ENCODE results near the gene FLAD1. TPM values are rescaled to one million over a fixed set of nuclear protein-coding genes. Genes with fewer than 3 reads are reported as not detected.

The FLAD1 gene
- polyA plus RNA-seq, 1 experiment = 21.1 TPM

GRCh38 chr1:155022136-155022926, 39.2 kb downstream of the FLAD1 start:
- DNase-seq (ENCODE audit: low read depth, low spot score) = no peak
- peaks cover 5% of the 10 kb centered on the region for H3K27me3 ChIP-seq (ENCODE audit: control insufficient read depth, insufficient read depth, low read length)
- H3K27ac ChIP-seq (ENCODE audit: low read depth, low read length) = no peak overlapping the region
- TF ChIP-seq CTCF (IDR thresholded peaks at IDR 0.05; ENCODE audit: low read depth, low read length) = no peak
- ChIA-PET CTCF (interaction anchor here (0.9 to 1.4 kb wide), 4 partner anchors 10 to 39 kb away, joined by 3 to 6 read pairs (median 4); no protein-coding TSS in a partner anchor), POLR2A (interaction anchor here (0.6 kb wide), 1 partner anchor 18 kb away, joined by 3 read pairs; no protein-coding TSS in a partner anchor)
- H3K9me3 ChIP-seq (ENCODE audit: control insufficient read depth, insufficient read depth, low read length) = no peaks in the 10 kb centered on the region
- H3K4me3 ChIP-seq (ENCODE audit: low read depth, low read length) = no peak overlapping the region

- H3K27ac ChIP-seq (ENCODE audit: low read depth, low read length) = no peak overlapping the region
- H3K9me3 ChIP-seq (ENCODE audit: control insufficient read depth, insufficient read depth, low read length) = no peaks in the 10 kb centered on the region
- ChIA-PET CTCF (interaction anchor here (0.9 to 1.4 kb wide), 3 partner anchors 10 to 39 kb away, joined by 3 to 6 read pairs (median 4); no protein-coding TSS in a partner anchor), POLR2A (interaction anchor here (0.6 kb wide), 1 partner anchor 18 kb away, joined by 3 read pairs; no protein-coding TSS in a partner anchor)
- DNase-seq (ENCODE audit: low read depth, low spot score) = no peak
- no peak for TF ChIP-seq CTCF (IDR thresholded peaks at IDR 0.05; ENCODE audit: low read depth, low read length)
- H3K4me3 ChIP-seq (ENCODE audit: low read depth, low read length) = no peak overlapping the region
- peaks cover 5% of the 10 kb centered on the region for H3K27me3 ChIP-seq (ENCODE audit: control insufficient read depth, insufficient read depth, low read length)
These were observed 39.7 kb downstream of the FLAD1 start for GRCh38 chr1:155022927-155023236.

- no peaks in the 10 kb centered on the region for H3K9me3 ChIP-seq (ENCODE audit: control insufficient read depth, insufficient read depth, low read length)
- H3K4me3 ChIP-seq (ENCODE audit: low read depth, low read length) = no peak overlapping the region
- ChIA-PET CTCF (interaction anchor here (1.4 kb wide), 1 partner anchor 21 kb away, joined by 6 read pairs; no protein-coding TSS in a partner anchor), POLR2A (no interaction called here)
- no peak for DNase-seq (ENCODE audit: low read depth, low spot score)
- no peak for TF ChIP-seq CTCF (IDR thresholded peaks at IDR 0.05; ENCODE audit: low read depth, low read length)
- H3K27me3 ChIP-seq (ENCODE audit: control insufficient read depth, insufficient read depth, low read length) = peaks cover 5% of the 10 kb centered on the region
- H3K27ac ChIP-seq (ENCODE audit: low read depth, low read length) = no peak overlapping the region
These were observed 40.5 kb downstream of the FLAD1 start for GRCh38 chr1:155023627-155024026.

- peaks cover 5% of the 10 kb centered on the region for H3K27me3 ChIP-seq (ENCODE audit: control insufficient read depth, insufficient read depth, low read length)
- H3K4me3 ChIP-seq (ENCODE audit: low read depth, low read length) = no peak overlapping the region
- no peak for TF ChIP-seq CTCF (IDR thresholded peaks at IDR 0.05; ENCODE audit: low read depth, low read length)
- no peak for DNase-seq (ENCODE audit: low read depth, low spot score)
- H3K9me3 ChIP-seq (ENCODE audit: control insufficient read depth, insufficient read depth, low read length) = no peaks in the 10 kb centered on the region
- H3K27ac ChIP-seq (ENCODE audit: low read depth, low read length) = no peak overlapping the region
- ChIA-PET CTCF (no interaction called here), POLR2A (no interaction called here)
These were observed 41.2 kb downstream of the FLAD1 start for GRCh38 chr1:155024315-155024714.

- Histone ChIP-seq H3K9me3 (ENCODE audit: control insufficient read depth, insufficient read depth, low read length) (no peaks in the 10 kb centered on the region), H3K4me3 (ENCODE audit: low read depth, low read length) (no peak overlapping the region), H3K27ac (ENCODE audit: low read depth, low read length) (no peak overlapping the region), H3K27me3 (ENCODE audit: control insufficient read depth, insufficient read depth, low read length) (peaks cover 18% of the 10 kb centered on the region)
- no peak for DNase-seq (ENCODE audit: low read depth, low spot score)
- ChIA-PET POLR2A (no interaction called here), CTCF (interaction anchor here (1.6 kb wide), 1 partner anchor 8 kb away, joined by 11 read pairs; no protein-coding TSS in a partner anchor)
- no peak for TF ChIP-seq CTCF (IDR thresholded peaks at IDR 0.05; ENCODE audit: low read depth, low read length)
These were observed 43.0 kb downstream of the FLAD1 start for GRCh38 chr1:155026154-155026553.

Measured in AG04450 (cell line).